ENCODE data around the gene SLC38A2. TPM values are rescaled to one million over a fixed set of nuclear protein-coding genes. Genes with fewer than 3 reads are reported as not detected.

The SLC38A2 gene
- total and polyA plus RNA-seq, 2 of the 4 experiments (the other 2 are of a cell fraction), result 313 to 881 TPM

GRCh38 chr12:46354111-46354801, 18.3 kb downstream of the SLC38A2 start:
- Histone ChIP-seq H2BK20ac (ENCODE audit: low read depth, low read length) (no peak overlapping the region), H3K4me1 (ENCODE audit: control insufficient read depth, insufficient read depth, low read length) (peaks cover 5% of the 10 kb centered on the region), H3K9me1 (ENCODE audit: insufficient read depth, low read length) (peaks cover 2% of the 10 kb centered on the region; the same call in 1 of the 2 replicates), H3K9ac (ENCODE audit: low read depth, low read length) (no peak overlapping the region), H4K20me1 (ENCODE audit: insufficient read depth, low read length) (peaks cover 28% of the 10 kb centered on the region), H3K27ac (ENCODE audit: insufficient read depth, low read length) (no peak overlapping the region), H4K8ac (ENCODE audit: low read depth in 2 of 2, low read length in 2 of 2) (no peak overlapping the region), H4K91ac (ENCODE audit: insufficient read depth, low read depth, low read length) (no peak overlapping the region), H3K4me3 (ENCODE audit: insufficient read depth, low read depth, low read length) (no peak overlapping the region), H3K9me3 (ENCODE audit: control insufficient read depth, insufficient read depth, low read length) (no peaks in the 10 kb centered on the region), H2AK9ac (replicated peaks; ENCODE audit: low read depth, low read length, poor library complexity) (no peak overlapping the region), H4K5ac (ENCODE audit: low read depth, low read length) (no peak overlapping the region), H2BK15ac (ENCODE audit: low read depth, low read length) (no peak overlapping the region), H3K4me2 (ENCODE audit: low read depth, low read length) (no peak overlapping the region), H3K4ac (ENCODE audit: low read depth, low read length) (no peak overlapping the region), H2BK5ac (ENCODE audit: low read depth, low read length, poor library complexity, severe bottlenecking) (no peak overlapping the region), H3K27me3 (ENCODE audit: control insufficient read depth, insufficient read depth, low read length) (no peaks in the 10 kb centered on the region), H3K36me3 (ENCODE audit: control insufficient read depth, insufficient read depth, low read length) (peaks cover 4% of the 10 kb centered on the region; the same call in 1 of the 2 replicates), H3K79me1 (ENCODE audit: low read depth in 1 of 2, low read length in 2 of 2) (peaks cover 0 to 2% of the 10 kb centered on the region in 2 experiments; a peak in 1 of 4 replicates), H3K56ac (ENCODE audit: extremely low read depth, insufficient read depth, low read length) (no peak overlapping the region), H3K23ac (ENCODE audit: low read depth, low read length) (no peak overlapping the region), H3K18ac (ENCODE audit: low read depth, low read length) (no peak overlapping the region), H3K14ac (replicated peaks; ENCODE audit: low read depth, low read length) (no peak overlapping the region), H2AFZ (replicated peaks; ENCODE audit: low read length, poor library complexity) (no peak overlapping the region), H2AK5ac (ENCODE audit: low read depth, low read length) (no peak overlapping the region), H2BK120ac (ENCODE audit: low read depth, low read length) (no peak overlapping the region)
- BruUV-seq (replicated peaks), result no TSS peak
- dilution Hi-C loops (cut with HindIII; ENCODE audit: low sequenced_read_pairs, unreplicated experiment), result no loop called here
- no CpG with 5 or more reads among the region's 5 CpGs for WGBS, 2 experiments (ENCODE audit: extremely low coverage in 2 of 2, insufficient read length in 1 of 2)
- ChIA-PET POLR2A (ENCODE audit: unreplicated experiment) (no interaction called here), CTCF (no interaction called here)
- DNase-seq, result no peak
- TF ChIP-seq, protein P1, sequence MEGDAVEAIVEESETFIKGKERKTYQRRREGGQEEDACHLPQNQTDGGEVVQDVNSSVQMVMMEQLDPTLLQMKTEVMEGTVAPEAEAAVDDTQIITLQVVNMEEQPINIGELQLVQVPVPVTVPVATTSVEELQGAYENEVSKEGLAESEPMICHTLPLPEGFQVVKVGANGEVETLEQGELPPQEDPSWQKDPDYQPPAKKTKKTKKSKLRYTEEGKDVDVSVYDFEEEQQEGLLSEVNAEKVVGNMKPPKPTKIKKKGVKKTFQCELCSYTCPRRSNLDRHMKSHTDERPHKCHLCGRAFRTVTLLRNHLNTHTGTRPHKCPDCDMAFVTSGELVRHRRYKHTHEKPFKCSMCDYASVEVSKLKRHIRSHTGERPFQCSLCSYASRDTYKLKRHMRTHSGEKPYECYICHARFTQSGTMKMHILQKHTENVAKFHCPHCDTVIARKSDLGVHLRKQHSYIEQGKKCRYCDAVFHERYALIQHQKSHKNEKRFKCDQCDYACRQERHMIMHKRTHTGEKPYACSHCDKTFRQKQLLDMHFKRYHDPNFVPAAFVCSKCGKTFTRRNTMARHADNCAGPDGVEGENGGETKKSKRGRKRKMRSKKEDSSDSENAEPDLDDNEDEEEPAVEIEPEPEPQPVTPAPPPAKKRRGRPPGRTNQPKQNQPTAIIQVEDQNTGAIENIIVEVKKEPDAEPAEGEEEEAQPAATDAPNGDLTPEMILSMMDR (conservative IDR thresholded peaks at IDR 0.05; ENCODE audit: low read depth, low read length), result 0 out of 2 replicates have a peak, but pooled peaks have one; percentile 5
- TF ChIP-seq BHLHE40 (IDR thresholded peaks at IDR 0.05; ENCODE audit: low read depth, low read length), result no peak
- TF ChIP-seq FOS (IDR thresholded peaks at IDR 0.05; ENCODE audit: low read depth, low read length), result no peak
- TF ChIP-seq MXI1 (IDR thresholded peaks at IDR 0.05; ENCODE audit: borderline replicate concordance, low read depth, low read length), result no peak
- in situ Hi-C loops (cut with MboI; ENCODE audit: low sequenced_read_pairs), result loop anchor here (10.0 kb wide), 2 partner anchors 199 to 661 kb away; no protein-coding TSS in a partner anchor
- intact Hi-C loops (cut with micrococcal nuclease), result loop anchor here (10.0 kb wide), 1 partner anchor 169 kb away; no protein-coding TSS in a partner anchor
- ATAC-seq (ENCODE audit: low read depth), result no peak

Measured in IMR-90 (cell line).